ENCODE results near the gene AK8.

Gene AK8, protein sequence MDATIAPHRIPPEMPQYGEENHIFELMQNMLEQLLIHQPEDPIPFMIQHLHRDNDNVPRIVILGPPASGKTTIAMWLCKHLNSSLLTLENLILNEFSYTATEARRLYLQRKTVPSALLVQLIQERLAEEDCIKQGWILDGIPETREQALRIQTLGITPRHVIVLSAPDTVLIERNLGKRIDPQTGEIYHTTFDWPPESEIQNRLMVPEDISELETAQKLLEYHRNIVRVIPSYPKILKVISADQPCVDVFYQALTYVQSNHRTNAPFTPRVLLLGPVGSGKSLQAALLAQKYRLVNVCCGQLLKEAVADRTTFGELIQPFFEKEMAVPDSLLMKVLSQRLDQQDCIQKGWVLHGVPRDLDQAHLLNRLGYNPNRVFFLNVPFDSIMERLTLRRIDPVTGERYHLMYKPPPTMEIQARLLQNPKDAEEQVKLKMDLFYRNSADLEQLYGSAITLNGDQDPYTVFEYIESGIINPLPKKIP

DNA sequence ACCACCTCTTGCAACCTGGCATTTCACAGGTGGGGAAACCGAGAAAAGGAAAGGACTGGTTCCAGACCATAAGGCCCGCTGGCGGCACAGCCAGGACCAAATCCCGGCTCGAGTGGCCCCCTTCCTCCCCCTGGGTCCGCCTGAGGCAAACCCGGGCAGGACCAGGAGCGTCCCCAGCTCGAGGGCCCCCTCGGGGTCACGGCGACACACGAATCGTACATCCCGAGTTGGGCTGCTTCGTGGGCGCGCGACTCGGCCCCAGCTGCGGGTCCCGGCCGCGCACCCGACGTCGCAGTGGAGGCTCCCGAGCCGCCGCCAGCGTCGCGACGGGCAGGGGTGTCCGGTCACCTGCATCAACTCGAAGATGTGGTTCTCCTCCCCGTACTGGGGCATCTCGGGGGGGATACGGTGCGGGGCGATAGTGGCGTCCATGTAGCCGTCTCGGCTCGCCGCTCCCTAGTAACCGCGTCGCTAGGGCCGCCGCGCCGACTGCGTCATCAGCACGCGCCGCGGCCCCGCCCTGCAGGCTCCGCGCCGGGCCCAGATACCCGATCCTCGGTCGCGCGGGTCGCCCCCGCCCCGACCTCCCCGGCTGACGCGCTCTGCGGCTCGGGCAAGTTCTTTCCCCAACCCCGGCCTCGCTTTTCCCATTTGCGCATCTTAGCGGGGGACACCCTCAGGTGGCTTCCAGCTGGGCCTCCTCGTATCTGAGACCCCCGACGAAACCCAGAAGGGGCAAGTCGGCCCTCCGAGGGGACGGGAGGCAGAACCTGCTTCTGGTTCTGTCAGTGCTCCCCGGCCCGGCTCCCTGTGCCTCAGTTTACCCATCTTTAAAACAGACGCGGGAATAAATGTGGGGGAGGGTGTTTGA, at the start of gene AK8:
TSS of gene AK8 (minus strand) at position 461 of the 871 bp plus-strand sequence. CDS start at position 432, 29 bp downstream.
- no peaks in the 10 kb centered on the region for H3K27me3 Mint-ChIP-seq
- peak; percentile 74 to 77 for DNase-seq
- peaks cover 45% of the 10 kb centered on the region for H3K4me1 Mint-ChIP-seq
- ATAC-seq = peak; percentile 93
- H3K27ac Mint-ChIP-seq = peak within 1 kb of the TSS; percentile 54 to 69
- H3K4me3 Mint-ChIP-seq = peak within 1 kb of the TSS; percentile 84 to 85
- H3K9me3 Mint-ChIP-seq = no peaks in the 10 kb centered on the region

DNA sequence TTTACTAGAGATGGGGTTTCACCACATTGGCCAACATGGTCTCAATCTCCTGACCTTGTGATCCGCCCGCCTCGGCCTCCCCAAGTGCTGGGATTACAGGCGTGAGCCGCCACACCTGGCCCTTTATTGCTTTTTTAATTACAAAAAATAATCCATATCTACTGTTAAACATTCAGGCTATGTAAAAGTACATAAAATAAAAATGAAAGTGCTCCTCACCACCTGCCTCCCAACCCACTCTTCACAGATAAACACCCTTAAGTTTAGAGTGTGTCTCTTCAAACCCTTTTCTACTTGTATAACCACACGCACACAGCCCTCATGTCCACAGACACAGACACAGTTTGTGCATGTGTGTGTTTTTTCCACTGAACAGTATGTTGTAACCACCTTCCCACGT, 49.6 kb upstream of the AK8 start:
- H3K27ac Mint-ChIP-seq = no peak overlapping the region
- no peaks in the 10 kb centered on the region for H3K27me3 Mint-ChIP-seq
- ATAC-seq = no peak
- H3K4me3 Mint-ChIP-seq = no peak overlapping the region
- H3K4me1 Mint-ChIP-seq = no peaks in the 10 kb centered on the region
- DNase-seq = no peak
- H3K9me3 Mint-ChIP-seq = no peaks in the 10 kb centered on the region

DNA sequence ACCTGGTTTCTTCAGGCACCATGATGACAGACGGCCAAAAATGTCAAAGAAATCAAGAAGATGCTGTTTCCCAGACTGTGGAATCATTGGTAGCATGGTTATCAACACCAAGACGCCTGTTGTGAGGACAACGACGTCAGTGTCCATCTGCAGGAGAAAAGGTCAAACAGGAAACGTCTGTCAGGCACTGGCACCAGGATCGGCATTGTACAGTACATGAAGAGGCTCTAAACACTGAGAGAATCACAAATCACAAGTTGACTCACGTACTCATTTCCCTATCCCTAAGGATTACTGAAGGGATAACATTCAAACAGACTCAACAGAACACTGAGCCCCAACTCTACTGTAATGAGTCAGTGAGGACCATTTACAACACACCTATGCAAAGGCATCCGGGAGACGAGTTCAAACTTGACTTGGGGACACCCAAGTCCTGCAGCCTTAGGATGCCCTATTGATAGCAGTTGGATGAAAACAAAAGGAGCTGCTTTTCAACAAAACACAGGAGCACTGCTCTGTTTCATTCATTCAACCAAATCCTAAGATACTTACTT, 45.3 kb upstream of the AK8 start:
- ATAC-seq (no peak), DNase-seq (no peak)
- Mint-ChIP-seq H3K27me3 (no peaks in the 10 kb centered on the region), H3K4me3 (no peak overlapping the region), H3K4me1 (no peaks in the 10 kb centered on the region), H3K27ac (no peak overlapping the region), H3K9me3 (no peaks in the 10 kb centered on the region)

DNA sequence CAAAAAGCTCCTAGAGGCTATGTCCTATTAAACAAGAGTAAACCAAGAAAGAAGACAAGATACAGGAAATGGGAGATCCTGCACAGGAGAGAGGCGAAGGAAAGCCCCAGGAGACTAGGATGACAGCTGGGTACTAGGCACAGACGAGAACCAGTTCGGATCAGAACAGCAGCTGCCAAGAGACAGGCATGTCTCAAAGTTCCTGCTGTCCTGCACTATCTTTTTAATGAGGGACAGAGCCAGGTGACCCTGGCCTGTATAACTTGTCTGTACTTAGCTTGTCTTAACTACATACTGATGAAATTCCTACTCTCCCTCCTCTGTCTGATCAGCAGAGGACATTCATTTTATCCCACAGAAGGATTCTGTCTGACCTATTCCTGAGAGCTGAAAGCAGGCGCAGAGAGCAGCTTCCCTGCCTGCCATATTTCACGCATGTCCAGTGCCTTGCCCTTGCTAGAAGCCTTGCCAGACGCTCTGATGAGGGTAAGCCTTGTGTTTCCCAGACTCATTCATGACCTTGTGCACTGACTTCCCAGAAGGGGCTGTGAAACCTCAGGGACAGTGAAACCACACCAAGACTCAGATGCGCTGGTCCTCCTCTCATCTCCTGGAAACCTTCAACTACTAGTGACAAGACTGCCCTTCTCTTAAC, 41.7 kb upstream of the AK8 start:
- Mint-ChIP-seq H3K9me3 (no peaks in the 10 kb centered on the region), H3K27ac (no peak overlapping the region), H3K4me3 (no peak overlapping the region), H3K4me1 (no peaks in the 10 kb centered on the region), H3K27me3 (no peaks in the 10 kb centered on the region)
- DNase-seq = no peak
- ATAC-seq = no peak

DNA sequence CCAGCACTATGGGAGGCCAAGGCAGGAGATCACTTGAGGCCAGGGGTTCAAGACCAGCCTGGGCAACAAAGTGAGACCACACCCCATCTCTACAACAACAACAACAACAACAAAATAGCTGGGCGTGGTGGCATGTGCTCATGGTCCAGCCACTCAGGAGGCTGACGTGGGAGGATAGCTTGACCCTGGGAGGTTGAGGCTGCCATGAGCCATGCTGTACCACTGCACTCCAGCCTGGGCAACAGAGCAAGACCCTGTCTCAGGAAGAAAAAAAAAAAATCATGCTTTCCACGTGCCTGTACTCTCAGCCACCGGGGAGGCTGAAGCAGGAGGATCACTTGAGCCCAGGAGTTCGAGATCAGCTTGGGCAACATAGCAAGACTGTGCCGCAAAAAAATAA, 36.8 kb upstream of the AK8 start:
- H3K9me3 Mint-ChIP-seq = no peaks in the 10 kb centered on the region
- DNase-seq = no peak
- no peaks in the 10 kb centered on the region for H3K27me3 Mint-ChIP-seq
- no peak overlapping the region for H3K4me3 Mint-ChIP-seq
- H3K4me1 Mint-ChIP-seq = no peaks in the 10 kb centered on the region
- no peak for ATAC-seq
- no peak overlapping the region for H3K27ac Mint-ChIP-seq

DNA sequence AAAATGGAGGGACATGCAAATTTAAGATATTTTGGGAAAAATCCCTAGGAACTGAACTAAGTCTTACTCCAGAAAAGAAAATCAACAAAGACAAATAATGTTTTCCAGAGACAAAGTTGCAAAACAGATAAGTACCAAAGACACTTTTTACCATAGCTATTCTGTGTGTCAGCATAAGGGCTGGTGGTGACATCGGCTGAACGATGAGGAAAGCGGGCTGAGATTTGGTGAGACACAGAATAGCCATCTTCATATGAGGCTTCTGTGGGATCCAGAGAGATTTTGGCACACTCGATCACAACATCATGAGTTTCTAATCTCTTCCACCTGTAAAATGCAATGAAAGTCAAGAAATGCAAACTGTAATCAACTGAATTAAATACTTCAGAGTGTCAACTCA, 34.0 kb upstream of the AK8 start:
- Mint-ChIP-seq H3K4me1 (peaks cover 10% of the 10 kb centered on the region), H3K27me3 (no peaks in the 10 kb centered on the region), H3K27ac (no peak overlapping the region), H3K9me3 (no peaks in the 10 kb centered on the region), H3K4me3 (no peak overlapping the region)
- ATAC-seq (no peak), DNase-seq (no peak)

- Mint-ChIP-seq H3K4me1 (peaks cover 10% of the 10 kb centered on the region), H3K4me3 (no peak overlapping the region), H3K27me3 (no peaks in the 10 kb centered on the region), H3K27ac (no peak overlapping the region), H3K9me3 (no peaks in the 10 kb centered on the region)
- no peak for DNase-seq
- no peak for ATAC-seq
These were observed 32.3 kb upstream of the AK8 start for GRCh38 chr9:132910376-132910775.

- no peaks in the 10 kb centered on the region for H3K9me3 Mint-ChIP-seq
- DNase-seq (no peak), ATAC-seq (no peak)
- H3K4me3 Mint-ChIP-seq = no peak overlapping the region
- no peaks in the 10 kb centered on the region for H3K27me3 Mint-ChIP-seq
- H3K27ac Mint-ChIP-seq = no peak overlapping the region
- H3K4me1 Mint-ChIP-seq = peaks cover 10% of the 10 kb centered on the region
These were observed 31.2 kb upstream of the AK8 start for GRCh38 chr9:132909311-132909710.

DNA sequence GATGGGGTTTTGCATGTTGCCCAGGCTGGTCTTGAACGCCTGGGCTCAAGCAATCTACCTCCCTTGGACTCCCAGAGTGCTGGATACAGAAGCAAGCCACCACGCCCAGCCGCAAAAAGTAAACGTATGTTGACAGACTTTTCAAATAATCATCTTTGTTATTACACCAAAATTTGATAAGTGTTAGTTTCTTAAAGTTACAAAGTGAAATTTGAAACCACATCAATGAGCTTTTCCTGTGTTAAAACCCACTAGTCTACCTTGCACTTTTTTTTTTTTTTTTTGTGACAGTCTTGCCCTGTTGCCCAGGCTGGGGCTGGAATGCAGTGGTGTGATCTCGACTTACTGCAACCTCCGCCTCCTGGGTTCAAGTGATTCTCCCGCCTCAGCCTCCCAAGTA, 30.6 kb upstream of the AK8 start:
- no peak for DNase-seq
- H3K9me3 Mint-ChIP-seq = no peaks in the 10 kb centered on the region
- H3K4me1 Mint-ChIP-seq = peaks cover 10% of the 10 kb centered on the region
- ATAC-seq = peak; percentile 20
- no peaks in the 10 kb centered on the region for H3K27me3 Mint-ChIP-seq
- no peak overlapping the region for H3K4me3 Mint-ChIP-seq
- peak overlapping the region in 1 of 2 donors; percentile 13 for H3K27ac Mint-ChIP-seq

- Mint-ChIP-seq H3K27ac (peak overlapping the region in 1 of 2 donors; percentile 14), H3K4me1 (peaks cover 22% of the 10 kb centered on the region), H3K27me3 (no peaks in the 10 kb centered on the region), H3K9me3 (no peaks in the 10 kb centered on the region), H3K4me3 (no peak overlapping the region)
- ATAC-seq = no peak
- no peak for DNase-seq
These were observed 27.6 kb upstream of the AK8 start for GRCh38 chr9:132905726-132906125.

DNA sequence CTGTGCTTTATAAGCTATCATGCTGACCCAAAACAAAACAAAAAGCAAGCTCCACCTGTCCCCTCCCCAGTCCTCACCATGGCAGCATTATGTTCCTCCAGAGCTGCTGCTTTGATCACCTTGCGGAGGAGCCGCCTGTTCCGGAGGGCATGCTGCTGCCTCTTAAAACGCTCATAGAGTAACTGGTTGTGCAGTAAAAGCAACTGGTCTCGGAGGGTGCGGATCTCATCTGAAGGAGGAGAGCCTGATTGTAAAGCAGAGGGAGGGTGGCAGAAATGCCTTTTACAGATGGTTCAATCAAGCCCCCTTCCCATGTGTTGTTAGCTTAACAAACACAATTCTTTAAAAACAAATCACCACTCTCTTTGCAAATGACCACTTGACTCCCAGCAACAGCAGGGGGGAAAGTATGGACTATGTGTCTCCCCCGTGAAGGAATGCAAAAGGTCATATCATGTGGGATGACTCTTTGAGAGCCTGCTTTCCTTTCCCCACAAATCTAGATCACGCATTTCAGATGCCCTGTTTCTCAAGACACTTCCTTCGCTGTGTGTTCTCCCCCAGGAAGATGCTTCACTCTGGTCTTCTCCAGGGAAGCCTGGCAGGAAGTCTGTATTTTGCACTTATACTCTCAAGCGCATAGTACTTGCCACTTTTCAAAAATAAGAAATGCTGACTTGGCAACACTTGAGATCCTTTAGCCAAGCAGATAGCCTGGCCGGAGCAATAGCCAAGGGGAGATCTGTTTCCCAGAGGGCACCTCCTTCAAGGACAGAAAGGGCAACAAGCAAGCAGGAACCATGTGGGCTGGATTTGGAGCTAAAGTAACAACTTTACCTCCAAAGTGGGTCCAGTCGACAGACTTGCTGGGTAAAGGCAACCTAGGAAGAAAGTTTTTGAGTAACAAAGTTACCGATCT, 25.7 kb upstream of the AK8 start:
- Mint-ChIP-seq H3K4me3 (no peak overlapping the region), H3K27me3 (no peaks in the 10 kb centered on the region), H3K27ac (no peak overlapping the region), H3K4me1 (peaks cover 21% of the 10 kb centered on the region), H3K9me3 (no peaks in the 10 kb centered on the region)
- DNase-seq = no peak
- ATAC-seq = no peak

GRCh38 chr9:132901858-132902831, 24.1 kb upstream of the AK8 start:
- peak overlapping the region in 1 of 2 donors; percentile 86 for H3K27ac Mint-ChIP-seq
- H3K4me3 Mint-ChIP-seq = no peak overlapping the region
- H3K4me1 Mint-ChIP-seq = peaks cover 14% of the 10 kb centered on the region
- H3K27me3 Mint-ChIP-seq = no peaks in the 10 kb centered on the region
- DNase-seq (peak; percentile 77 to 79), ATAC-seq (peak; percentile 100)
- no peaks in the 10 kb centered on the region for H3K9me3 Mint-ChIP-seq

DNA sequence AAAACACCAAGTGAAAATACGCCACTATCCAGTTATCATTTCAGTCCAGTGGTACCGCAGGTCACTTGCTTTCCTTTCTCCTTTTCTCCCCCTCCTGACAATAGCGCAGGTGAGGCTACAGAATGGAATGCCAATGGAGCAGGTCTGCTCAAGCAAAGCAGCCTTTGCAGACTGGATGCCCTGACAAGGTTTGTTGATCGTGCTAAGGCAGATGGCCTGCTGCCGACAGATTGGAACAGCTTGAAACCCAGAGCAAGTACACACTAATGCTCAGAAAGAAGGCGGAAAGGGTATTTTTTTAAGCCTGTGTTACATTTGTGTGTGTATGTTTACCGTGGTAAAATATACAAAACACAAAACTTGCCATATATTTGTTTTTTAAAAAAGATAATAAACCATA, 20.0 kb upstream of the AK8 start:
- no peak for DNase-seq
- Mint-ChIP-seq H3K9me3 (no peaks in the 10 kb centered on the region), H3K4me1 (peaks cover 14% of the 10 kb centered on the region), H3K27ac (no peak overlapping the region), H3K27me3 (no peaks in the 10 kb centered on the region), H3K4me3 (no peak overlapping the region)
- ATAC-seq = no peak

GRCh38 chr9:132896906-132897305, 18.8 kb upstream of the AK8 start:
- ATAC-seq (no peak), DNase-seq (no peak)
- H3K27ac Mint-ChIP-seq = peak overlapping the region; percentile 16 to 74

More at GRCh38 chr9:132896906-132897305, 18.8 kb upstream of the AK8 start:
- no peak overlapping the region for H3K4me3 Mint-ChIP-seq
- H3K27me3 Mint-ChIP-seq = no peaks in the 10 kb centered on the region
- H3K9me3 Mint-ChIP-seq = no peaks in the 10 kb centered on the region
- H3K4me1 Mint-ChIP-seq = peaks cover 14% of the 10 kb centered on the region
